ENCODE data around the gene KDM4C. TPM values are rescaled to one million over a fixed set of nuclear protein-coding genes. Genes with fewer than 3 reads are reported as not detected.

The KDM4C gene
- total and polyA plus RNA-seq, 10 donors: 11.1 to 85.5 (median 61.9) TPM

DNA sequence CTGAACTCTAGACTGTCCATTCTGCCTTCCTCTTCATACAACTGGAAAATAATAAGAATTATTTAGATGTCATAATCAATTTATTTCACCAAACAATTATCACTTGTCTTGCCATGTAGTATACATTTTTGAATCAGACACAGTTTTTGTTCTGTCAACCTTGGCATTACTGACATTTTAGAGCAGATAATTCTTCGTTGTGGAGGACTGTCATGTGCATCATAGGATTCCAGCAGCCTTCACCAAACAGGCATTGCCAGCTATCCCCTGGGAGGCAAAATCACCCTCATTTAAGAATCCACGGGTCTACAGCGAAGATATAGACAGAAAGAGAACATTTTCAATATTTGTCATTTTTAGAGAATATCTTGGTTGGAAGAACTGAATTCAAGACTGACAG lies 293.9 kb downstream of the KDM4C start:
- WGBS, 5 donors: 91 to 95% (median 92%) methylated on average over 3 of the region's 3 CpGs
- H3K36me3 ChIP-seq: peaks cover 0 to 71% (median 27%) of the 10 kb centered on the region in 6 donors

DNA sequence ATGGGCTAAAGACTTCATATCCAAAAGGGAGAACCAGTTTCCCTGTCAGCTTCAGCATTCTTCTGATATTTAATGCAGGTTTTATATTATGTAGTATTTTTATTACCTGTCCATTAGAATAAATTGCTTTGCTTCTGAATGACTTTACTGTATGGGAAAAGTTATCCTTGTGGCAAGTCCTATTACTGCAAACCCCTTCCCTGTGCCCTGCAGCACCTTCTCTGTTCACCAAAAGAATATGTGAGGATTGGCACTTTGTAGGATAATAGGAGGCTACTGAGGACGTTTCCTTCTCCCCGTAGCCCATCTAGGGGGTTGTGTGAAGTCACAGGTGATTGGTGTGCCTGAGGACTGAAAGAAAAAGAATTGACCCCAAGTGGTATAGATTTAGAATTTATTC lies 296.1 kb downstream of the KDM4C start:
- no peak for TF ChIP-seq POLR2A (IDR thresholded peaks at IDR 0.05)
- TF ChIP-seq, protein P1, sequence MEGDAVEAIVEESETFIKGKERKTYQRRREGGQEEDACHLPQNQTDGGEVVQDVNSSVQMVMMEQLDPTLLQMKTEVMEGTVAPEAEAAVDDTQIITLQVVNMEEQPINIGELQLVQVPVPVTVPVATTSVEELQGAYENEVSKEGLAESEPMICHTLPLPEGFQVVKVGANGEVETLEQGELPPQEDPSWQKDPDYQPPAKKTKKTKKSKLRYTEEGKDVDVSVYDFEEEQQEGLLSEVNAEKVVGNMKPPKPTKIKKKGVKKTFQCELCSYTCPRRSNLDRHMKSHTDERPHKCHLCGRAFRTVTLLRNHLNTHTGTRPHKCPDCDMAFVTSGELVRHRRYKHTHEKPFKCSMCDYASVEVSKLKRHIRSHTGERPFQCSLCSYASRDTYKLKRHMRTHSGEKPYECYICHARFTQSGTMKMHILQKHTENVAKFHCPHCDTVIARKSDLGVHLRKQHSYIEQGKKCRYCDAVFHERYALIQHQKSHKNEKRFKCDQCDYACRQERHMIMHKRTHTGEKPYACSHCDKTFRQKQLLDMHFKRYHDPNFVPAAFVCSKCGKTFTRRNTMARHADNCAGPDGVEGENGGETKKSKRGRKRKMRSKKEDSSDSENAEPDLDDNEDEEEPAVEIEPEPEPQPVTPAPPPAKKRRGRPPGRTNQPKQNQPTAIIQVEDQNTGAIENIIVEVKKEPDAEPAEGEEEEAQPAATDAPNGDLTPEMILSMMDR (IDR thresholded peaks at IDR 0.05 in 8 of 11, conservative IDR thresholded peaks at IDR 0.05 in 3 of 11): no peak
- TF ChIP-seq POLR2AphosphoS5 (IDR thresholded peaks at IDR 0.05): no peak
- intact Hi-C loops (cut with DNase I; ENCODE audit: low total_unique reads): no loop called here
- 39 to 50% (median 48%) methylated on average over 2 of the region's 2 CpGs for WGBS, 5 donors
- peaks cover 0 to 66% (median 10%) of the 10 kb centered on the region in 6 donors for H3K36me3 ChIP-seq
- H3K4me3 ChIP-seq: no peak overlapping the region
- H3K9me3 ChIP-seq: no peaks in the 10 kb centered on the region
- no peak for DNase-seq
- no peaks in the 10 kb centered on the region for H3K27me3 ChIP-seq (replicated peaks in 1 of 7)
- H3K27ac ChIP-seq: no peak overlapping the region
- H3K4me1 ChIP-seq: no peaks in the 10 kb centered on the region

More for the DNA sequence above, 293.9 kb downstream of the KDM4C start:
- no peaks in the 10 kb centered on the region for H3K9me3 ChIP-seq
- no peak for DNase-seq
- TF ChIP-seq POLR2A (IDR thresholded peaks at IDR 0.05): no peak
- H3K4me1 ChIP-seq: no peaks in the 10 kb centered on the region
- no peaks in the 10 kb centered on the region for H3K27me3 ChIP-seq (replicated peaks in 1 of 7)
- H3K27ac ChIP-seq: no peak overlapping the region
- intact Hi-C loops (cut with DNase I; ENCODE audit: low total_unique reads): no loop called here
- no peak overlapping the region for H3K4me3 ChIP-seq

DNA sequence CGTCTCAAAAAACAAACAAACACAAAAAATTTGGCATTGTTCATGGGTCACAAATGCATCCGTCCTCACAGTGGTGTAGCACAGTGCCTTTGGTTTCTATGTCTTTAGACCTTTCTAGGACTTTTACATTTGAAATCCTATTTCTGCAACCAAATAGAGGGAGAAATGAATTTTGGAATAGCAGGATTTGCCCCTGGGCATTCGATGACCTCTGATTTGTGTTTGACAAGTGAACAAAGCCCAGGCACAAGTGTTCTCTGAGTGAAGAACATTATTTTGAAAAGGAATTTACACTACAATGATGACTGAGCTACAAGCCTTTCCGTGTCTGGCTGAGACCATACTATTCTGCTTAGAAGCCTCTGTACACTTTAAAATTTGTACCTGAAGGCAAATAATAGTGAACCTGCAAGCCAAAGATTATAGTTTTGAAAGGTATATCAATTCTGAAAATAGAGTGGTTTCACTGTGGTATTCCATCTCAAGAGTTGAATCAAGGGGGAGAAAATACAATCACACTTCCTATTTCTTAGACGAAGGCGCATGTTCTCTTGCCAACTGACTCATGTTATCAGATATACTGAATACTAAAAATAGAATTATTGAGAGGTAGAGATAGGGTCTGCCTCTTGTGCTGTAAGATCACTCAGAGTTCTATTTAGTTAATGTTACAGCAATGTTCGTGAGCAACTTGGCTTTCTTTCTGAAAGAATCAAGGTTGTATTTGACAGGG lies 297.6 kb downstream of the KDM4C start:
- H3K4me3 ChIP-seq: no peak overlapping the region
- WGBS, 5 donors: 71 to 77% (median 77%) methylated on average over 7 of the region's 7 CpGs
- no peaks in the 10 kb centered on the region for H3K9me3 ChIP-seq
- H3K4me1 ChIP-seq: no peaks in the 10 kb centered on the region
- H3K27me3 ChIP-seq (replicated peaks in 1 of 7): no peaks in the 10 kb centered on the region
- H3K36me3 ChIP-seq: peaks cover 0 to 54% (median 6%) of the 10 kb centered on the region in 6 donors
- intact Hi-C loops (cut with DNase I; ENCODE audit: low total_unique reads): no loop called here
- H3K27ac ChIP-seq: no peak overlapping the region
- TF ChIP-seq, protein P1 (IDR thresholded peaks at IDR 0.05 in 8 of 11, conservative IDR thresholded peaks at IDR 0.05 in 3 of 11): no peak
- TF ChIP-seq POLR2AphosphoS5 (IDR thresholded peaks at IDR 0.05) (no peak), POLR2A (IDR thresholded peaks at IDR 0.05) (no peak)
- DNase-seq: no peak

DNA sequence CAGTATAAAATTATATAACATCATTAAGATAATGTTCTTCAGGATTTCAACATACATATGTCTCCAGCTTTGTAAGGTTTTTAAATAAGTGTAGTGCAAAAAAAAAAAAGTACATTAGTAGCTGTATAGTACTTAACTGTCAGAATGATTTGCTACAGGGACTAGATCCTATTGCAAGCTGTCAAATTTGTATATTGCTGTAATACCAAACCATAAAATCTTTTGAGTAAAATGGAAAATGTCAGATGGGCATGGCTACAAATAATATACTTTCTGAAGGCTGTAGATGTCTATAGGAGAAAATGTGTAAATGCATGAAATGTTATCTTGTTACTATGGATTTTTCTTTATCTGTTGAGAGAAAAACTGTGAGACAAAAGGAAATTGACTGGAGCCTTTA lies 298.5 kb downstream of the KDM4C start:
- Histone ChIP-seq H3K36me3 (peaks cover 0 to 53% (median 3%) of the 10 kb centered on the region in 6 donors), H3K27me3 (replicated peaks in 1 of 7) (no peaks in the 10 kb centered on the region), H3K4me1 (no peaks in the 10 kb centered on the region), H3K4me3 (no peak overlapping the region), H3K27ac (no peak overlapping the region), H3K9me3 (no peaks in the 10 kb centered on the region)
- DNase-seq: no peak
- TF ChIP-seq POLR2AphosphoS5 (IDR thresholded peaks at IDR 0.05) (no peak), POLR2A (IDR thresholded peaks at IDR 0.05) (no peak)
- TF ChIP-seq, protein P1 (IDR thresholded peaks at IDR 0.05 in 8 of 11, conservative IDR thresholded peaks at IDR 0.05 in 3 of 11): no peak
- intact Hi-C loops (cut with DNase I; ENCODE audit: low total_unique reads): no loop called here
